Measurements from ENCODE around the gene LHPP.

LHPP gene

GRCh38 chr10:124448696-124449169 lies 12.9 kb upstream of the LHPP start:
- DNase-seq = no peak

GRCh38 chr10:124449170-124450011 lies 12.2 kb upstream of the LHPP start:
- no peak for DNase-seq

- no peak for DNase-seq
These were observed 11.4 kb upstream of the LHPP start, which contains the start of gene NKX1-2 for GRCh38 chr10:124450012-124450782. Gene NKX1-2 (minus strand): TSS chr10:124450035. CDS start chr10:124449943, 92 bp downstream.

GRCh38 chr10:124450783-124451057 lies 10.9 kb upstream of the LHPP start:
- DNase-seq = no peak

GRCh38 chr10:124451276-124451675 lies 10.3 kb upstream of the LHPP start:
- DNase-seq = no peak

- no peak for DNase-seq
These were observed 7.5 kb upstream of the LHPP start for GRCh38 chr10:124453960-124454610.

- DNase-seq = no peak
These were observed 6.2 kb upstream of the LHPP start for GRCh38 chr10:124455441-124455840.

GRCh38 chr10:124458473-124458872 lies 3.1 kb upstream of the LHPP start:
- DNase-seq = no peak

GRCh38 chr10:124458889-124459288 lies 2.7 kb upstream of the LHPP start:
- DNase-seq = no peak

- DNase-seq = no peak
These were observed 2.2 kb upstream of the LHPP start for GRCh38 chr10:124459395-124459794.

GRCh38 chr10:124460144-124460543 lies 1.5 kb upstream of the LHPP start:
- no peak for DNase-seq

- DNase-seq = no peak
These were observed 699 bp downstream of the LHPP start for GRCh38 chr10:124462348-124462695.

GRCh38 chr10:124464028-124464965 lies 2.7 kb downstream of the LHPP start:
- no peak for DNase-seq

- no peak for DNase-seq
These were observed 3.6 kb downstream of the LHPP start for GRCh38 chr10:124465003-124465776.

GRCh38 chr10:124465777-124466488 lies 4.3 kb downstream of the LHPP start:
- DNase-seq = no peak

GRCh38 chr10:124467165-124467564 lies 5.5 kb downstream of the LHPP start:
- no peak for DNase-seq

GRCh38 chr10:124468624-124469023 lies 7.0 kb downstream of the LHPP start:
- DNase-seq = no peak

GRCh38 chr10:124469956-124470484 lies 8.4 kb downstream of the LHPP start:
- DNase-seq = no peak

GRCh38 chr10:124470544-124471434 lies 9.2 kb downstream of the LHPP start:
- DNase-seq = no peak

- no peak for DNase-seq
These were observed 10.4 kb downstream of the LHPP start for GRCh38 chr10:124472071-124472470.
